K562 (cell line): ENCODE measurements around the gene SIGLEC11. TPM values are rescaled to one million over a fixed set of nuclear protein-coding genes. Genes with fewer than 3 reads are reported as not detected.

Experiments used
- ADNP ChIP-seq: fragments of 200-800 bp; sonication (Bioruptor generic); IDR thresholded peaks from 2 replicates; pipeline ENCODE4 v1.6.1; 2016; ENCODE audit warnings: missing genetic modification characterization, missing compliant biosample characterization
- C11orf30 ChIP-seq: fragments of 450-650 bp; IDR thresholded peaks from 2 replicates; pipeline ENCODE4 v1.6.1; 2016; ENCODE audit warnings: low read depth, mild to moderate bottlenecking
- HLTF ChIP-seq: fragments of 450-650 bp; IDR thresholded peaks from 2 replicates; pipeline ENCODE4 v1.6.1; 2016
- HNRNPUL1 ChIP-seq: fragments of 200-400 bp; formaldehyde crosslinking; IDR thresholded peaks from 2 replicates; pipeline ENCODE4 v1.6.1; 2017; ENCODE audit warnings: low read length
- KDM1A ChIP-seq, 2 experiments: fragments of 450-650 bp; IDR thresholded peaks; 2 replicates each; pipeline ENCODE4 v1.6.1; 2016; ENCODE audit warnings: mild to moderate bottlenecking in 2 of 2
- KDM2B ChIP-seq: fragments of 250-450 bp; sonication (Bioruptor Pico); IDR thresholded peaks from 2 replicates; pipeline ENCODE4 v1.8.0; 2021; ENCODE audit warnings: mild to moderate bottlenecking, moderate library complexity
- KLF6 ChIP-seq: fragments of 250-450 bp; sonication (Bioruptor Pico); IDR thresholded peaks from 2 replicates; pipeline ENCODE4 v1.4.0; 2020; ENCODE audit warnings: mild to moderate bottlenecking, moderate library complexity, borderline replicate concordance
- L3MBTL2 ChIP-seq: fragments of 450-650 bp; IDR thresholded peaks from 2 replicates; pipeline ENCODE4 v1.6.1; 2016; ENCODE audit warnings: mild to moderate bottlenecking, moderate library complexity
- MEF2A ChIP-seq: IDR thresholded peaks from 2 replicates; pipeline ENCODE4 v1.6.1; 2011; ENCODE audit warnings: low read depth, mild to moderate bottlenecking, low read length, moderate library complexity; ENCODE audit not compliant: control insufficient read depth
- MTA1 ChIP-seq: fragments of 450-650 bp; IDR thresholded peaks from 2 replicates; pipeline ENCODE4 v1.6.1; 2017; ENCODE audit warnings: borderline replicate concordance
- NBN ChIP-seq: fragments of 450-650 bp; IDR thresholded peaks from 2 replicates; pipeline ENCODE4 v1.6.1; 2016; ENCODE audit warnings: low read depth, mild to moderate bottlenecking
- PHF21A ChIP-seq: fragments of 450-650 bp; IDR thresholded peaks from 2 replicates; pipeline ENCODE4 v1.6.1; 2017; ENCODE audit warnings: low read depth, borderline replicate concordance
- RAD51 ChIP-seq: fragments of 450-650 bp; IDR thresholded peaks from 2 replicates; pipeline ENCODE4 v1.7.1; 2016; ENCODE audit warnings: low read depth, mild to moderate bottlenecking, borderline replicate concordance
- RFX7 ChIP-seq: fragments of 250-450 bp; sonication (Bioruptor Pico); IDR thresholded peaks from 2 replicates; pipeline ENCODE4 v1.5.1; 2021; ENCODE audit warnings: mild to moderate bottlenecking
- SETDB1 ChIP-seq: IDR thresholded peaks from one replicate; pipeline ENCODE4 v1.6.1; 2012; ENCODE audit warnings: low read length, control low read depth, inconsistent platforms
- SNIP1 ChIP-seq: fragments of 450-650 bp; IDR thresholded peaks from 2 replicates; pipeline ENCODE4 v1.7.1; 2017; ENCODE audit warnings: low read depth, mild to moderate bottlenecking
- SP1 ChIP-seq: sonication (generic); formaldehyde crosslinking; IDR thresholded peaks from 2 replicates; pipeline ENCODE4 v1.8.1; 2022; ENCODE audit warnings: mild to moderate bottlenecking, missing genetic modification reagents
- TARDBP ChIP-seq: fragments of 450-650 bp; IDR thresholded peaks from 2 replicates; pipeline ENCODE4 v1.6.1; 2016
- TBP ChIP-seq: optimal IDR thresholded peaks from 2 replicates; pipeline ENCODE3; 2011; ENCODE audit warnings: low read depth, low read length, improper control_type of control experiment
- TEAD1 ChIP-seq, 2 experiments: fragments of 450-650 bp in 1 of 2; sonication (generic) in 1 of 2; formaldehyde crosslinking; IDR thresholded peaks; 2 replicates each; pipeline versions ENCODE4 v1.4.0 to v1.8.0; 2020 to 2022; ENCODE audit warnings: mild to moderate bottlenecking in 2 of 2, missing genetic modification reagents in 1 of 2
- ZNF311 ChIP-seq: fragments of 250-450 bp; sonication (Bioruptor Pico); IDR thresholded peaks from 2 replicates; pipeline ENCODE4 v1.4.0; 2020; ENCODE audit warnings: mild to moderate bottlenecking, moderate library complexity
- ZNF589 ChIP-seq: fragments of 200-800 bp; sonication (Bioruptor generic); IDR thresholded peaks from 2 replicates; pipeline ENCODE4 v1.6.1; 2016; ENCODE audit warnings: low read depth, missing genetic modification characterization, missing compliant biosample characterization
- ZNF764 ChIP-seq: fragments of 250-450 bp; sonication (Bioruptor Pico); IDR thresholded peaks from 2 replicates; pipeline ENCODE4 v1.4.0; 2020; ENCODE audit warnings: low read depth, mild to moderate bottlenecking, moderate library complexity
- polyA plus RNA-seq, 8 experiments: library from polyadenylated mRNA; depleted of rRNA in 4 of 8; stranded (reverse) in 5 of 8; unstranded in 3 of 8; fragments of >200 nt; fragmentation: Nextera tagmentation in 2 of 8; fragmentation: Illumina TruSeq in 1 of 8; extraction: Ambion mirVana in 2 of 8; extraction: Trizol in 1 of 8; gene quantifications; 2 replicates each; pipeline versions ENCODE4 v1.2.1 to v1.2.3, GENCODE V29; 2011 to 2014; ENCODE audit warnings: inconsistent platforms in 1 of 8, missing spikeins in 1 of 8
- total RNA-seq, 7 experiments: library from RNA; depleted of rRNA in 6 of 7; stranded (reverse); fragments of >200 nt in 6 of 7; fragmentation: Illumina TruSeq in 2 of 7; extraction: Trizol in 2 of 7; gene quantifications; 2 replicates each; pipeline versions ENCODE4 v1.2.1 to v1.2.3, GENCODE V29; 2011 to 2021; ENCODE audit warnings: low replicate concordance in 1 of 7
- TF ChIP-seq, protein P1 (sequence below), 2 experiments: fragments of 450-650 bp in 1 of 2; sonication (generic) in 1 of 2; formaldehyde crosslinking in 1 of 2; IDR thresholded peaks; 2 replicates each; pipeline versions ENCODE4 v1.7.1 to v1.9.0; 2016 to 2022; ENCODE audit warnings: inconsistent platforms in 1 of 2, mild to moderate bottlenecking in 1 of 2, missing genetic modification reagents in 1 of 2

SIGLEC11 gene
- total and polyA plus RNA-seq, 9 of the 15 experiments (the other 6 are each of a cell fraction or from before 2014, with no cell fraction given): not detected

DNA sequence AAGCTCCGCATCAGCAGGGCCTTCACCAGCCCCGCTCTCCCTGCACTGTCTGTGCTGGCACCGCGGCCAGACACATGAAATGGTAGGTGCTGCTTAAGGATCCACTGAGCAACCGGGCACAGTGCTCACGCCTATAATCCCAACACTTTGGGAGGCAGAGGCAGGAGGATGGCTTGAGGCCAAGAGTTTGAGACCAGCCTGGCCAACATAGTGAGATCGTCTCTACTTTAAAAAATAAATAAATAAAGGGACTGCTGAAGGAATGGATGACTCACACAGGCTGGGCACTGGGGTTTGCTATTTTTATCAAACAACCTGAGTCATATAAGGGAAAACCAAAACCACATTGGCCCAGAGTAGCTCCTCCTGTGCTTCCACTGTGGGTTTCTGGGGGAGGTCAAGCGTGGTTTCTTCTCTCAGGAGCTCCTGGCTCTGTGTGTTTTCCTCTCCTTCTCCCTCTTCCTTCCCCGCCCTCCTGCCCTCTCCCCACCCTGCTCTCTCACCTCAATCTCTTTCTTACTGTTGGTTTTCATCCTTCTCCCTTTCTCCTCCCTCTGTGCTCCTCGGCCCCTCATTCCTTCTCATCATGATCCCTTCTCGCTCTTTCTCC is 42.9 kb upstream of the SIGLEC11 start (continued):
- TF ChIP-seq, protein P1, sequence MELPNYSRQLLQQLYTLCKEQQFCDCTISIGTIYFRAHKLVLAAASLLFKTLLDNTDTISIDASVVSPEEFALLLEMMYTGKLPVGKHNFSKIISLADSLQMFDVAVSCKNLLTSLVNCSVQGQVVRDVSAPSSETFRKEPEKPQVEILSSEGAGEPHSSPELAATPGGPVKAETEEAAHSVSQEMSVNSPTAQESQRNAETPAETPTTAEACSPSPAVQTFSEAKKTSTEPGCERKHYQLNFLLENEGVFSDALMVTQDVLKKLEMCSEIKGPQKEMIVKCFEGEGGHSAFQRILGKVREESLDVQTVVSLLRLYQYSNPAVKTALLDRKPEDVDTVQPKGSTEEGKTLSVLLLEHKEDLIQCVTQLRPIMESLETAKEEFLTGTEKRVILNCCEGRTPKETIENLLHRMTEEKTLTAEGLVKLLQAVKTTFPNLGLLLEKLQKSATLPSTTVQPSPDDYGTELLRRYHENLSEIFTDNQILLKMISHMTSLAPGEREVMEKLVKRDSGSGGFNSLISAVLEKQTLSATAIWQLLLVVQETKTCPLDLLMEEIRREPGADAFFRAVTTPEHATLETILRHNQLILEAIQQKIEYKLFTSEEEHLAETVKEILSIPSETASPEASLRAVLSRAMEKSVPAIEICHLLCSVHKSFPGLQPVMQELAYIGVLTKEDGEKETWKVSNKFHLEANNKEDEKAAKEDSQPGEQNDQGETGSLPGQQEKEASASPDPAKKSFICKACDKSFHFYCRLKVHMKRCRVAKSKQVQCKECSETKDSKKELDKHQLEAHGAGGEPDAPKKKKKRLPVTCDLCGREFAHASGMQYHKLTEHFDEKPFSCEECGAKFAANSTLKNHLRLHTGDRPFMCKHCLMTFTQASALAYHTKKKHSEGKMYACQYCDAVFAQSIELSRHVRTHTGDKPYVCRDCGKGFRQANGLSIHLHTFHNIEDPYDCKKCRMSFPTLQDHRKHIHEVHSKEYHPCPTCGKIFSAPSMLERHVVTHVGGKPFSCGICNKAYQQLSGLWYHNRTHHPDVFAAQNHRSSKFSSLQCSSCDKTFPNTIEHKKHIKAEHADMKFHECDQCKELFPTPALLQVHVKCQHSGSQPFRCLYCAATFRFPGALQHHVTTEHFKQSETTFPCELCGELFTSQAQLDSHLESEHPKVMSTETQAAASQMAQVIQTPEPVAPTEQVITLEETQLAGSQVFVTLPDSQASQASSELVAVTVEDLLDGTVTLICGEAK (IDR thresholded peaks at IDR 0.05): no peak
- TF ChIP-seq, protein P1 (CRISPR knock-in tag; IDR thresholded peaks at IDR 0.05): no peak
- TF ChIP-seq TEAD1 (CRISPR knock-in tag; IDR thresholded peaks at IDR 0.05): no peak
- no peak for TF ChIP-seq KLF6 (CRISPR knock-in tag)
- TF ChIP-seq PHF21A: no peak
- TF ChIP-seq TARDBP: no peak
- TF ChIP-seq KDM1A (IDR thresholded peaks at IDR 0.05): peak; percentile 20 to 27; a peak in 1 of 4 replicates
- TF ChIP-seq NBN: no peak
- 0 out of 2 replicates have a peak, but pooled peaks have one; percentile 34 for TF ChIP-seq ADNP (tag)
- TF ChIP-seq TBP: no peak
- no peak for TF ChIP-seq L3MBTL2
- no peak for TF ChIP-seq RAD51
- TF ChIP-seq ZNF311: no peak
- TF ChIP-seq ZNF764 (CRISPR knock-in tag): no peak
- TF ChIP-seq SETDB1: no peak
- TF ChIP-seq HLTF: no peak
- TF ChIP-seq SNIP1: no peak
- peak; percentile 19; the same call in 1 of the 2 replicates for TF ChIP-seq C11orf30
- TF ChIP-seq ZNF589: no peak
- no peak for TF ChIP-seq RFX7 (CRISPR knock-in tag)
- TF ChIP-seq SP1 (CRISPR knock-in tag): no peak
- TF ChIP-seq KDM2B (CRISPR knock-in tag): no peak
- peak; percentile 89 for TF ChIP-seq MEF2A
- peak; percentile 33; the same call in 1 of the 2 replicates for TF ChIP-seq MTA1
- no peak for TF ChIP-seq HNRNPUL1
